GM23338 (cell line): Measurements from ENCODE around the gene TGFBRAP1. TPM values are rescaled to one million over a fixed set of nuclear protein-coding genes. Genes with fewer than 3 reads are reported as not detected.

Source experiments
- ATAC-seq: fragments of 200-7000 bp; cut with Tn5 transposase; 3 replicates; pipeline ENCODE4 v1.9.1; 2020
- DNase-seq: peaks from one replicate; pipeline ENCODE4 v3.0.0-alpha.2; 2015; ENCODE audit warnings: low spot score
- H2AFZ ChIP-seq: fragments of 200-600 bp; sonication (generic); 2 replicates; pipeline ENCODE4 v1.8.0; 2016; ENCODE audit warnings: antibody characterized with exemption, mild to moderate bottlenecking, moderate library complexity
- H3F3A ChIP-seq: fragments of 200-600 bp; sonication (generic); replicated peaks from 2 replicates; pipeline ENCODE4 v1.8.0; 2017; ENCODE audit warnings: antibody characterized with exemption, mixed run types, low read depth
- H3K27ac ChIP-seq: fragments of 200-600 bp; sonication (generic); 2 replicates; pipeline ENCODE4 v1.6.1; 2016; ENCODE audit warnings: low read depth
- H3K27me3 ChIP-seq: fragments of 200-600 bp; sonication (generic); 2 replicates; pipeline ENCODE4 v1.8.0; 2016; ENCODE audit warnings: mild to moderate bottlenecking, mixed run types, moderate library complexity; ENCODE audit not compliant: insufficient read depth
- H3K36me3 ChIP-seq: fragments of 200-600 bp; sonication (generic); 2 replicates; pipeline ENCODE4 v1.8.0; 2016; ENCODE audit warnings: mild to moderate bottlenecking; ENCODE audit not compliant: insufficient read depth
- H3K4me1 ChIP-seq: fragments of 200-600 bp; sonication (generic); 2 replicates; pipeline ENCODE4 v1.8.0; 2016; ENCODE audit warnings: mild to moderate bottlenecking, moderate library complexity; ENCODE audit not compliant: insufficient read depth
- H3K4me2 ChIP-seq: fragments of 200-600 bp; sonication (generic); 2 replicates; pipeline ENCODE4 v1.7.1; 2017; ENCODE audit warnings: mixed run types
- H3K4me3 ChIP-seq: fragments of 200-600 bp; sonication (generic); 2 replicates; pipeline ENCODE4 v1.6.1; 2016; ENCODE audit warnings: mixed run types
- H3K79me2 ChIP-seq: fragments of 200-600 bp; sonication (generic); replicated peaks from 2 replicates; pipeline ENCODE4 v1.8.0; 2017; ENCODE audit warnings: mild to moderate bottlenecking; ENCODE audit not compliant: insufficient read depth
- H3K9me2 ChIP-seq: fragments of 200-600 bp; sonication (generic); 2 replicates; pipeline ENCODE4 v1.8.0; 2017; ENCODE audit not compliant: insufficient read depth
- H4K20me1 ChIP-seq: fragments of 200-600 bp; sonication (generic); replicated peaks from 2 replicates; pipeline ENCODE4 v1.8.0; 2017; ENCODE audit warnings: mild to moderate bottlenecking; ENCODE audit not compliant: insufficient read depth
- H3K27ac Mint-ChIP-seq: 2 replicates; pipeline ENCODE4 v1.8.0; 2020; ENCODE audit warnings: inconsistent platforms, mild to moderate bottlenecking, moderate library complexity, mixed read lengths
- H3K27me3 Mint-ChIP-seq: 3 replicates; pipeline ENCODE4 v1.8.0; 2022; ENCODE audit warnings: low read depth, mild to moderate bottlenecking, moderate library complexity, mixed read lengths, inconsistent platforms; ENCODE audit not compliant: insufficient read depth, poor library complexity
- H3K36me3 Mint-ChIP-seq: 3 replicates; pipeline ENCODE4 v1.8.0; 2021; ENCODE audit warnings: low read depth, mild to moderate bottlenecking, inconsistent platforms, moderate library complexity, mixed read lengths
- H3K4me1 Mint-ChIP-seq: 3 replicates; pipeline ENCODE4 v1.8.0; 2020; ENCODE audit warnings: mild to moderate bottlenecking, inconsistent platforms, mixed read lengths
- H3K4me3 Mint-ChIP-seq: 3 replicates; pipeline ENCODE4 v1.8.0; 2021; ENCODE audit warnings: moderate library complexity, mild to moderate bottlenecking, inconsistent platforms, mixed read lengths
- H3K9me3 Mint-ChIP-seq: 3 replicates; pipeline ENCODE4 v1.8.0; 2020; ENCODE audit warnings: moderate library complexity, mild to moderate bottlenecking, inconsistent platforms, mixed read lengths
- CREB1 ChIP-seq: fragments of 250-450 bp; sonication (Bioruptor Pico); IDR thresholded peaks from 2 replicates; pipeline ENCODE4 v1.5.0; 2020; ENCODE audit warnings: low read depth, mild to moderate bottlenecking, moderate library complexity
- ETS1 ChIP-seq: IDR thresholded peaks from 2 replicates; pipeline ENCODE4 v1.6.1; 2016; ENCODE audit warnings: antibody characterized with exemption
- EZH2 ChIP-seq: fragments of 200-600 bp; sonication (generic); IDR thresholded peaks from one replicate; pipeline ENCODE4 v1.8.0; 2017; ENCODE audit warnings: antibody characterized with exemption, mild to moderate bottlenecking, low read depth; ENCODE audit not compliant: unreplicated experiment
- EZH2phosphoT487 ChIP-seq: fragments of 200-600 bp; sonication (generic); IDR thresholded peaks from one replicate; pipeline ENCODE4 v1.8.1; 2018; ENCODE audit warnings: antibody characterized with exemption; ENCODE audit not compliant: unreplicated experiment
- POLR2AphosphoS5 ChIP-seq: IDR thresholded peaks from 2 replicates; pipeline ENCODE4 v1.6.1; 2016; ENCODE audit warnings: antibody characterized with exemption, low read depth
- REST ChIP-seq: IDR thresholded peaks from one replicate; pipeline ENCODE4 v1.6.1; 2018; ENCODE audit warnings: antibody characterized with exemption; ENCODE audit not compliant: unreplicated experiment
- ZNF114 ChIP-seq: fragments of 250-450 bp; sonication (Bioruptor Pico); IDR thresholded peaks from 2 replicates; pipeline ENCODE4 v1.5.0; 2020; ENCODE audit warnings: mild to moderate bottlenecking, moderate library complexity
- ZNF331 ChIP-seq: fragments of 250-450 bp; sonication (Bioruptor Pico); IDR thresholded peaks from 2 replicates; pipeline ENCODE4 v1.5.0; 2020; ENCODE audit warnings: low read depth, mild to moderate bottlenecking, moderate library complexity
- polyA plus RNA-seq: library from polyadenylated mRNA; unstranded; fragments of >200 nt; fragmentation: Nextera tagmentation; extraction: Ambion mirVana; gene quantifications from 2 replicates; pipeline ENCODE4 v1.2.1, GENCODE V29; 2016
- total RNA-seq: library from RNA; depleted of rRNA; stranded (reverse); fragments of >200 nt; shearing (Covaris generic); gene quantifications from 2 replicates; pipeline ENCODE4 v1.2.3, GENCODE V29; 2014

TGFBRAP1 gene
- total and polyA plus RNA-seq, 2 experiments from 2014 or later, result 6.3 to 23.5 TPM

- 0 out of 2 replicates have a peak, but pooled peaks cover 5% of the 10 kb centered on the region for H3K27me3 ChIP-seq
- DNase-seq (no peak), ATAC-seq (no peak)
- Mint-ChIP-seq H3K36me3 (no peaks in the 10 kb centered on the region; the same call in 2 of the 3 replicates), H3K4me1 (peaks cover 11% of the 10 kb centered on the region), H3K27me3 (peaks cover 8% of the 10 kb centered on the region), H3K9me3 (no peaks in the 10 kb centered on the region; the same call in 2 of the 3 replicates), H3K4me3 (no peak overlapping the region), H3K27ac (no peak overlapping the region)
- H3K9me2 ChIP-seq, result no peaks in the 10 kb centered on the region
- TF ChIP-seq CREB1, result no peak
- no peak for TF ChIP-seq REST
- no peak for TF ChIP-seq ZNF114 (CRISPR knock-in tag)
- no peak for TF ChIP-seq EZH2phosphoT487
- TF ChIP-seq POLR2AphosphoS5, result no peak
- H3K4me1 ChIP-seq, result peaks cover 3% of the 10 kb centered on the region; the same call in 1 of the 2 replicates
- H4K20me1 ChIP-seq, result no peaks in the 10 kb centered on the region
- no peaks in the 10 kb centered on the region for H3K36me3 ChIP-seq
- no peaks in the 10 kb centered on the region for H3K79me2 ChIP-seq
- no peak overlapping the region for H2AFZ ChIP-seq
- no peaks in the 10 kb centered on the region for H3F3A ChIP-seq
- H3K4me2 ChIP-seq, result no peak overlapping the region
- no peak overlapping the region for H3K27ac ChIP-seq
- H3K4me3 ChIP-seq, result no peak overlapping the region
Observed at GRCh38 chr2:105242286-105242993, 87.1 kb downstream of the TGFBRAP1 start.

GRCh38 chr2:105241443-105241842, 88.1 kb downstream of the TGFBRAP1 start, which contains the start of gene GPR45:
TSS of gene GPR45 (plus strand) at chr2:105241743. CDS start at chr2:105241859, 116 bp downstream.
- DNase-seq, result no peak
- Histone ChIP-seq H3K79me2 (no peaks in the 10 kb centered on the region), H3K4me1 (peaks cover 5% of the 10 kb centered on the region; the same call in 1 of the 2 replicates), H4K20me1 (no peaks in the 10 kb centered on the region), H3K27ac (no peak within 1 kb of the TSS), H2AFZ (no peak within 1 kb of the TSS), H3K4me3 (no peak within 1 kb of the TSS), H3K27me3 (0 out of 2 replicates have a peak, but pooled peaks cover 5% of the 10 kb centered on the region), H3K9me2 (no peaks in the 10 kb centered on the region), H3K4me2 (no peak within 1 kb of the TSS), H3K36me3 (no peaks in the 10 kb centered on the region), H3F3A (no peaks in the 10 kb centered on the region)
- H3K9me3 Mint-ChIP-seq, result no peaks in the 10 kb centered on the region; the same call in 1 of the 3 replicates
- H3K4me3 Mint-ChIP-seq, result no peak within 1 kb of the TSS
- no peak within 1 kb of the TSS for H3K27ac Mint-ChIP-seq
- ATAC-seq, result no peak
- peaks cover 15% of the 10 kb centered on the region for H3K4me1 Mint-ChIP-seq
- H3K27me3 Mint-ChIP-seq, result peaks cover 9% of the 10 kb centered on the region
- H3K36me3 Mint-ChIP-seq, result no peaks in the 10 kb centered on the region; the same call in 2 of the 3 replicates
- TF ChIP-seq CREB1 (no peak), REST (no peak), ETS1 (no peak), EZH2 (no peak), ZNF331 (no peak), ZNF114 (CRISPR knock-in tag) (no peak)
